Measurements from ENCODE around the gene JARID2.
"Not testable (repeated sequence)": the region's sequence is repeated elsewhere in the genome, so short reads cannot be mapped to it uniquely, and the experiment has no call there.

The JARID2 gene

GRCh38 chr6:15276036-15276985, 30.4 kb downstream of the JARID2 start:
- H3K4me1 Mint-ChIP-seq = peaks cover 74% of the 10 kb centered on the region
- no peak overlapping the region for H3K4me3 Mint-ChIP-seq
- peaks cover 10% of the 10 kb centered on the region for H3K36me3 Mint-ChIP-seq (ENCODE audit: insufficient read depth)
- ATAC-seq (replicated peaks; ENCODE audit: extremely low read depth, poor library complexity, severe bottlenecking) (no peak), DNase-seq (ENCODE audit: low spot score in 2 of 2) (no peak)
- H3K27me3 Mint-ChIP-seq = no peaks in the 10 kb centered on the region
- H3K27ac Mint-ChIP-seq (ENCODE audit: low read depth) = no peak overlapping the region
- H3K9me3 Mint-ChIP-seq = no peaks in the 10 kb centered on the region

GRCh38 chr6:15279047-15279661, 33.3 kb downstream of the JARID2 start:
- DNase-seq (ENCODE audit: low spot score in 2 of 2) (no peak), ATAC-seq (replicated peaks; ENCODE audit: extremely low read depth, poor library complexity, severe bottlenecking) (no peak)
- no peak overlapping the region for H3K4me3 Mint-ChIP-seq
- H3K4me1 Mint-ChIP-seq = peaks cover 72% of the 10 kb centered on the region
- peak overlapping the region; percentile 6 for H3K27ac Mint-ChIP-seq (ENCODE audit: low read depth)
- no peaks in the 10 kb centered on the region for H3K9me3 Mint-ChIP-seq
- peaks cover 7% of the 10 kb centered on the region for H3K36me3 Mint-ChIP-seq (ENCODE audit: insufficient read depth)
- H3K27me3 Mint-ChIP-seq = no peaks in the 10 kb centered on the region

- DNase-seq (ENCODE audit: low spot score in 2 of 2) = no peak
- Mint-ChIP-seq H3K4me3 (no peak overlapping the region), H3K9me3 (no peaks in the 10 kb centered on the region), H3K27me3 (no peaks in the 10 kb centered on the region), H3K36me3 (ENCODE audit: insufficient read depth) (peaks cover 8% of the 10 kb centered on the region), H3K4me1 (peaks cover 66% of the 10 kb centered on the region), H3K27ac (ENCODE audit: low read depth) (peak overlapping the region; percentile 6)
- ATAC-seq (replicated peaks; ENCODE audit: extremely low read depth, poor library complexity, severe bottlenecking) = no peak
Observed at GRCh38 chr6:15280028-15280427, 34.2 kb downstream of the JARID2 start.

GRCh38 chr6:15280961-15281360, 35.1 kb downstream of the JARID2 start:
- no peak overlapping the region for H3K27ac Mint-ChIP-seq (ENCODE audit: low read depth)

GRCh38 chr6:15282334-15282733, 36.5 kb downstream of the JARID2 start:
- Mint-ChIP-seq H3K27ac (ENCODE audit: low read depth) (peak overlapping the region; percentile 63), H3K4me3 (no peak overlapping the region), H3K36me3 (ENCODE audit: insufficient read depth) (peaks cover 8% of the 10 kb centered on the region), H3K27me3 (no peaks in the 10 kb centered on the region), H3K9me3 (no peaks in the 10 kb centered on the region), H3K4me1 (peaks cover 50% of the 10 kb centered on the region)
- DNase-seq (ENCODE audit: low spot score in 2 of 2) (no peak), ATAC-seq (replicated peaks; ENCODE audit: extremely low read depth, poor library complexity, severe bottlenecking) (no peak)

More at GRCh38 chr6:15280961-15281360, 35.1 kb downstream of the JARID2 start:
- Mint-ChIP-seq H3K27me3 (no peaks in the 10 kb centered on the region), H3K9me3 (no peaks in the 10 kb centered on the region), H3K36me3 (ENCODE audit: insufficient read depth) (peaks cover 8% of the 10 kb centered on the region), H3K4me1 (peaks cover 62% of the 10 kb centered on the region), H3K4me3 (peak overlapping the region; percentile 8)
- DNase-seq (ENCODE audit: low spot score in 2 of 2) = no peak
- no peak for ATAC-seq (replicated peaks; ENCODE audit: extremely low read depth, poor library complexity, severe bottlenecking)

- no peaks in the 10 kb centered on the region for H3K9me3 Mint-ChIP-seq
- DNase-seq (ENCODE audit: low spot score in 2 of 2) (no peak), ATAC-seq (replicated peaks; ENCODE audit: extremely low read depth, poor library complexity, severe bottlenecking) (no peak)
- peak overlapping the region; percentile 46 for H3K27ac Mint-ChIP-seq (ENCODE audit: low read depth)
- H3K4me3 Mint-ChIP-seq = no peak overlapping the region
- H3K4me1 Mint-ChIP-seq = peaks cover 59% of the 10 kb centered on the region
- H3K36me3 Mint-ChIP-seq (ENCODE audit: insufficient read depth) = peaks cover 8% of the 10 kb centered on the region
- H3K27me3 Mint-ChIP-seq = no peaks in the 10 kb centered on the region
Observed at GRCh38 chr6:15283986-15284361, 38.1 kb downstream of the JARID2 start.

GRCh38 chr6:15284743-15285142, 38.9 kb downstream of the JARID2 start:
- no peaks in the 10 kb centered on the region for H3K27me3 Mint-ChIP-seq
- H3K27ac Mint-ChIP-seq (ENCODE audit: low read depth) = no peak overlapping the region
- no peak overlapping the region for H3K4me3 Mint-ChIP-seq

GRCh38 chr6:15285682-15286294, 39.9 kb downstream of the JARID2 start:
- no peak for ATAC-seq (replicated peaks; ENCODE audit: extremely low read depth, poor library complexity, severe bottlenecking)
- Mint-ChIP-seq H3K27me3 (no peaks in the 10 kb centered on the region), H3K4me1 (peaks cover 50% of the 10 kb centered on the region), H3K4me3 (no peak overlapping the region), H3K27ac (ENCODE audit: low read depth) (no peak overlapping the region), H3K9me3 (no peaks in the 10 kb centered on the region), H3K36me3 (ENCODE audit: insufficient read depth) (peaks cover 7% of the 10 kb centered on the region)
- no peak for DNase-seq (ENCODE audit: low spot score in 2 of 2)

More at GRCh38 chr6:15284743-15285142, 38.9 kb downstream of the JARID2 start:
- peaks cover 54% of the 10 kb centered on the region for H3K4me1 Mint-ChIP-seq
- H3K9me3 Mint-ChIP-seq = no peaks in the 10 kb centered on the region
- ATAC-seq (replicated peaks; ENCODE audit: extremely low read depth, poor library complexity, severe bottlenecking) (no peak), DNase-seq (ENCODE audit: low spot score in 2 of 2) (no peak)
- peaks cover 9% of the 10 kb centered on the region for H3K36me3 Mint-ChIP-seq (ENCODE audit: insufficient read depth)

GRCh38 chr6:15287670-15288375, 42.0 kb downstream of the JARID2 start:
- Mint-ChIP-seq H3K4me1 (peaks cover 42% of the 10 kb centered on the region), H3K4me3 (no peak overlapping the region), H3K27ac (ENCODE audit: low read depth) (no peak overlapping the region), H3K36me3 (ENCODE audit: insufficient read depth) (peaks cover 7% of the 10 kb centered on the region), H3K9me3 (no peaks in the 10 kb centered on the region), H3K27me3 (no peaks in the 10 kb centered on the region)
- DNase-seq (ENCODE audit: low spot score in 2 of 2) = no peak
- ATAC-seq (replicated peaks; ENCODE audit: extremely low read depth, poor library complexity, severe bottlenecking) = no peak

GRCh38 chr6:15288856-15289255, 43.0 kb downstream of the JARID2 start:
- H3K27me3 Mint-ChIP-seq = no peaks in the 10 kb centered on the region
- no peak for DNase-seq (ENCODE audit: low spot score in 2 of 2)
- H3K36me3 Mint-ChIP-seq (ENCODE audit: insufficient read depth) = peaks cover 7% of the 10 kb centered on the region
- peak overlapping the region; percentile 27 for H3K27ac Mint-ChIP-seq (ENCODE audit: low read depth)
- H3K4me3 Mint-ChIP-seq = no peak overlapping the region
- no peaks in the 10 kb centered on the region for H3K9me3 Mint-ChIP-seq
- peaks cover 49% of the 10 kb centered on the region for H3K4me1 Mint-ChIP-seq
- no peak for ATAC-seq (replicated peaks; ENCODE audit: extremely low read depth, poor library complexity, severe bottlenecking)

GRCh38 chr6:15289456-15289855, 43.6 kb downstream of the JARID2 start:
- not testable (repeated sequence) for H3K4me3 Mint-ChIP-seq

GRCh38 chr6:15290067-15290680, 44.3 kb downstream of the JARID2 start:
- no peak for DNase-seq (ENCODE audit: low spot score in 2 of 2)
- Mint-ChIP-seq H3K27ac (ENCODE audit: low read depth) (no peak overlapping the region), H3K27me3 (no peaks in the 10 kb centered on the region), H3K36me3 (ENCODE audit: insufficient read depth) (peaks cover 3% of the 10 kb centered on the region), H3K4me1 (peaks cover 53% of the 10 kb centered on the region), H3K9me3 (no peaks in the 10 kb centered on the region), H3K4me3 (no peak overlapping the region)
- ATAC-seq (replicated peaks; ENCODE audit: extremely low read depth, poor library complexity, severe bottlenecking) = no peak

More at GRCh38 chr6:15289456-15289855, 43.6 kb downstream of the JARID2 start:
- H3K27me3 Mint-ChIP-seq; H3K9me3 Mint-ChIP-seq; ATAC-seq (replicated peaks; ENCODE audit: extremely low read depth, poor library complexity, severe bottlenecking); DNase-seq (ENCODE audit: low spot score in 2 of 2); H3K27ac Mint-ChIP-seq (ENCODE audit: low read depth); H3K36me3 Mint-ChIP-seq (ENCODE audit: insufficient read depth): not testable (repeated sequence)
- H3K4me1 Mint-ChIP-seq = peaks cover 50% of the 10 kb centered on the region
